Effector memory CD4-positive, alpha-beta T cell (primary cell): Measurements from ENCODE around the gene ITGA11.

ENCODE experiments used
- DNase-seq, 3 donors: peaks; one replicate each; pipeline ENCODE4 v3.0.0-alpha.2; 2020
- H3K27ac ChIP-seq: 2 replicates; pipeline ENCODE4 v1.7.0; 2013; ENCODE audit warnings: mild to moderate bottlenecking, low read length, moderate library complexity; ENCODE audit not compliant: insufficient read depth, poor library complexity, severe bottlenecking
- H3K27me3 ChIP-seq: replicated peaks from 2 replicates; pipeline ENCODE4 v1.7.0; 2013; ENCODE audit warnings: mild to moderate bottlenecking, low read length; ENCODE audit not compliant: insufficient read depth, control insufficient read depth, poor library complexity, severe bottlenecking
- H3K36me3 ChIP-seq: 2 replicates; pipeline ENCODE4 v1.7.0; 2013; ENCODE audit warnings: mild to moderate bottlenecking, low read length, moderate library complexity; ENCODE audit not compliant: control insufficient read depth, insufficient read depth
- H3K4me1 ChIP-seq: 2 replicates; pipeline ENCODE4 v1.7.0; 2013; ENCODE audit warnings: low read length, mild to moderate bottlenecking; ENCODE audit not compliant: control insufficient read depth, insufficient read depth, poor library complexity, severe bottlenecking
- H3K4me3 ChIP-seq: 2 replicates; pipeline ENCODE4 v1.7.0; 2013; ENCODE audit warnings: low read length, low read depth, mild to moderate bottlenecking; ENCODE audit not compliant: insufficient read depth, poor library complexity, severe bottlenecking
- H3K9me3 ChIP-seq: 2 replicates; pipeline ENCODE4 v1.7.0; 2013; ENCODE audit warnings: mild to moderate bottlenecking, low read length, moderate library complexity; ENCODE audit not compliant: control insufficient read depth

The ITGA11 gene

DNA sequence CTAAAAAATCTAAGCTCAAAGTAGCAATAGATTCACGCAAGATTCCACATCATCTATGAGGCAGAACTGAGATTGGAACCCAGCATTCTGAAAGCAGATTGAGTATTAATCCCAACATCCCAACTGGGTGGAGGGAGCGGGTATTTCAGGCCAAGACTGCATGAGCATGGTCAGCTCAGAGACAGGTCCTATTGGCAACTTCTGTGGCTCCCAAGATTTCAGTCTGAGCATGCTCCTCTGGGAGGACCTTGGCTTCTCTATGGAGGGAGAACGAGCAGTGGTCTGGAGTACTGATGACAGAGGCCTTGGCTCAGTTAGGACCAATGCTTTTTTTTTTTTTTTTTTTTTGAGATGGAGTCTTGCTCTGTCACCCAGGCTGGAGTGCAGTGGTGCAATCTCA, 4.0 kb upstream of the ITGA11 start:
- Histone ChIP-seq H3K4me1 (no peaks in the 10 kb centered on the region), H3K27me3 (peaks cover under 1% of the 10 kb centered on the region), H3K4me3 (no peak overlapping the region), H3K27ac (no peak overlapping the region), H3K9me3 (no peaks in the 10 kb centered on the region), H3K36me3 (no peaks in the 10 kb centered on the region)
- DNase-seq, result no peak

DNA sequence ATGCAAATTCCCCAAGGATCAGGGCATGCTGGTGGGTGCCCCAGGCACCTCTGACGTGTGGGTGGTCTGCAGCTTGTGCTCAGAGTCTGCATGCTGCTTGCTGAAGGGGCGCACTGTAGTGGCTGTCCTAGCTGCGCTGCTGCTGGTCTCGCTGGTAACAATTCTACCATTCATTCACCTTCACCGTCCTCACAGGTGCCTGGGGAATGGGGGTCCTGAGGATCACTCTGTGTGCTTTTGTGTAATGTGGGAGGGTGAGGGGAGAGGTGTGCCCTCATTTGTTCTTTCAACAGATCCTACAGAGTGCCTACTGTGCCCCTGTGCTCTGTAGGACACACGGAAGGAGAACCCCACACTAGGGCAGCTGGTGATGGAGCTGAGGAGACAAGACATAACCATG, 2.1 kb upstream of the ITGA11 start:
- no peak for DNase-seq
- peaks cover 7% of the 10 kb centered on the region for H3K27me3 ChIP-seq
- H3K27ac ChIP-seq, result no peak overlapping the region
- H3K36me3 ChIP-seq, result no peaks in the 10 kb centered on the region
- H3K4me1 ChIP-seq, result no peaks in the 10 kb centered on the region
- no peaks in the 10 kb centered on the region for H3K9me3 ChIP-seq
- H3K4me3 ChIP-seq, result no peak overlapping the region

DNA sequence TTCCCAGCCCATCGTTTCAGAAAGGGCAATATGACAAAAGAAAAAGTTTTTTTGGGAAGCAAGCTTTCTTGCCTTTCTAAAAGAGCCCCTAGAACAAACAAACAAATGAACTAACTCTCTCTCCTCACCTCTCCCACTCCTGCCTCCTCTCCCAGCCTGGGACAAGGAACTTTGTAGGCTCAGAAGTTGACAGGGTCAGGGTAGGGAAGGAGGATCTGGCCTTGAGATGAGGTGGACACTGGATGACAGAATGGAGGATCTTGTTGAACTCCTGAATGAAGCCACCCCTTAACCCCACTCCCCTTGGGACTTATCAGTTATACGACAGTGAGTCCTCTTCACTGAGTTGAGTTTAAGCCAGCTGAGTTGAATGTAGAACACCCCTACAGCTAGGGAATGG, 1.6 kb upstream of the ITGA11 start:
- DNase-seq, result no peak
- Histone ChIP-seq H3K36me3 (no peaks in the 10 kb centered on the region), H3K27ac (no peak overlapping the region), H3K9me3 (no peaks in the 10 kb centered on the region), H3K4me3 (no peak overlapping the region), H3K4me1 (no peaks in the 10 kb centered on the region), H3K27me3 (peaks cover 7% of the 10 kb centered on the region)

DNA sequence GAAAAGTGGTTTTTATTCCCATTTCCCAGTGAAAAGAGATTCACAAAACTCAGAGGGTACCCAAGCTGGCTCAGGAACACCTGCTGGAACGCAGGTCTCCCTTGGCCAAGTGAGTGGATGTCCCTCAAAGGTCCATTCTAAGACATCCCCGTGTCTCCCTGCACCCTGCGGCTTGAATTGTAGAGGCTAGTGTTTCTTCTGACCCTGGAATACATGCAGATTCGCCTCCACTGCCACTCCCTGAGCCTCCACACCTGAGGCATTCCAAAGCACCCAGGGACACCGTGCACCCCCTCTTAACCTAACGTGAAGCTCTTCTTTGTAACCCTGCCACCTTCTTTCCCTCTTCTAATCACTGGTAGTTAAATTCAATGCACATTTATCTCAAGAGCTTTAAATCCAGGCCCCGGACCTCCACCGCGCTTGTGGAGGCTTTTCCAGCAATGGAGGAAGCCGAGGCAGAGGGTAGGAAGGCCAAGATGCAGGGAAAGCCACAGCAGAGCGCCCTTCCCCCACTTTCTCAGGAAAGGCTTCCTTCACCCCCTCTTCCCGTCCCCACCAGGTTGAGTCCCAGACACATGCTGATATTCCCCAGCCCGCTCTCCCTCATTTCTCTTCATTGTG, 590 bp upstream of the ITGA11 start:
- Histone ChIP-seq H3K4me1 (no peaks in the 10 kb centered on the region), H3K27ac (no peak overlapping the region), H3K9me3 (no peaks in the 10 kb centered on the region), H3K27me3 (peaks cover 7% of the 10 kb centered on the region), H3K36me3 (no peaks in the 10 kb centered on the region), H3K4me3 (no peak overlapping the region)
- DNase-seq, result no peak

DNA sequence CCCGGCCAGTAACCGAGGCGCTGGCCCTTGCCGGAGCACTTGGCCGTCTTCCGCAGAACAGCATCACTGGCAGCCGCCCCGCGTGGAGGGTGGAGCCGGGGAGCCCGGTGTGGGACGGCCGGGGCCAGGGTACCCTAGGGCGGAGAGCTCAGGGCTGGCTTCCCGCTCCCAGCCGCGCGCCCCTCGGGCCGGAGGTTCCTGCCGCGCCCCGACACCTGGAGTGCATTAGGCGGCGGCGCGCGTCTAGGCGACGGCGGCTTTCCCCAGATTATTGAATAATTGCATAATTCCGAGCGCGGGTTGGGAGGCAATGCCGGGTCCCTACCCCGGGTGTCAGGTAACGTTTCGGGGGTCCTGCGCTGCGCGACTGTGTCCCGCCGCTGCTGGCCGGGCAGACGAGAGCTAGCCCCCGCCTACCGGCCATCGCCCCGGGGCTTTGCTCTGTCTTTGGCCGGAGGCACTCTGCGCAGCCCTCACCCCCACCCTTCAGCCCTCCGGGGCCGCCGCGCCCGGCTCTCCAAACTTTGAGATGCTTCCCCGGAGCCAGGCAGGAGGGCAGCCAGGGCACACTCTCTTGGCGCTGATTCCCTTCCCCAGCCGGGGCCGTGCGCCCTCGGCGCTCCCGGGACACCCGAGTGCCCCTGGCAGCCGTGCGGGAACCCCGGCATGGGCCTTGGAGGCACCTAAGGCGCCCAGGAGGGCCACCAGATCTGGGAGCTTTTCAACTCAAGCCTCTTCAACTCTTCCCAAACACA, 749 bp downstream of the ITGA11 start:
- H3K9me3 ChIP-seq, result no peaks in the 10 kb centered on the region
- DNase-seq, result no peak
- H3K4me1 ChIP-seq, result no peaks in the 10 kb centered on the region
- H3K27me3 ChIP-seq, result peaks cover 7% of the 10 kb centered on the region
- no peak overlapping the region for H3K4me3 ChIP-seq
- no peak overlapping the region for H3K27ac ChIP-seq
- H3K36me3 ChIP-seq, result no peaks in the 10 kb centered on the region

DNA sequence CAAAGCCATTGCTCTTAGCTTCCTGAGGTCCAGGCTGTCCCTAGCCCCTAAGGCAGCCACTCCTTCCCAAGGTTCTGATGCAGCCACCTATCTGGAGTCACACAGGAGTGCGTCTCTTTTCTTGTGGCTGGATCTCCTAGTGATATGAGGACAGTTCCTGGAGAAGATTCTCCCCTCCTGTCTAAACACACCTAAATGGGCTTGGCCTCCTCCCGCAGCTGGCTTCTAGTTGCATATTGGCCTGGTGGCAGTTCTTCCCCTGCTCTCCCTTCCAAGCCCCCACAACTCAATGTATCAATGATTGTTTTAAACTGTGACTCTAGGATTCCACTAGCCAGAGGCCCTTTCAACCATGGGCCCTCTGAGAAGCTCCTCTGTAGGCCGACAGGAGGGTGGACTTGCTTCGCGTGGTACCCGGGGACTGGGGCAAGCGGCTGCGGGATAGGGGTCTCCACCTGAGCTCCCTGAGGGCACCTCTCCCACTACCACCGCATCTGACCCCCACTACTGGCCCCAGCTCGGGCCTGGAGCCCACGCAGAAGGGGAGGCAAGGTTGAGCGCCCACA, 1.4 kb downstream of the ITGA11 start:
- Histone ChIP-seq H3K27ac (no peak overlapping the region), H3K9me3 (no peaks in the 10 kb centered on the region), H3K27me3 (peaks cover 7% of the 10 kb centered on the region)

DNA sequence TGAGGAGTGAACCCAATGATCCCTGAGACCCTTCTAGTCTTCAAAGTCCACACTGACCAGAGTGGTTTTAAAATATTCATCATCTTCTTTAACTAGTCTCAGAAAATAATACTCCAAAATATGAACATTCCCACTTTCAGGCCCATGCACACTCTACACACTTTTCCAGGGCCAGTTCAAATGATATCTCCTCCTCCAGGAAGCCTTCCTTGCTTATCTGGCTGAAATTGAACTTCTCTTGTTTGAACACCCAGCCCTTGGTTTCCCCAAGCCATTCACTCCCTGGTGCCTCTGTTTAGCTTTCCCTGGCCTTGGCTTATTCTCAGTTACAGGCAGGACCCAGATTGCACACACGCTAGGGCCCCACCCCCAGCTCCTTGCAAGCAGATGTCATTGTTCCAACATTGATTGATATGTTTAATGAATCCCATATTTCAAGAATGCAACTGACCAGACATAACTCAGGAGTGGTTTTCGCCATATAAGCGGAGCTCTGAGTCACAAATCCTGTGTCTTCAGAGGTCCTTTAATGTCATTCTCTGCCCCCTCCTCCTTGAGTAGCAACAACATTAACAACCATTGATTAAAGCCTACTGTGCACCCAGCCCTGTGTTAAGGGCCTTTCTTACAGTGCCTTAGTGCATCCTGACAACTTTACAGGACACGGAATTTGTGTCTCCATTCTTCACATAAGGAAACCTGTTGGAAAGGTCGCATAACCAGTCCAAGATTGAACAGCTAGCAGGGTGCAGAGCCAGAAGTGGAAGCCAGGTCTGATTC, 2.1 kb downstream of the ITGA11 start:
- DNase-seq, result no peak
- Histone ChIP-seq H3K27me3 (peaks cover 7% of the 10 kb centered on the region), H3K4me3 (no peak overlapping the region), H3K9me3 (no peaks in the 10 kb centered on the region), H3K27ac (no peak overlapping the region), H3K4me1 (no peaks in the 10 kb centered on the region), H3K36me3 (no peaks in the 10 kb centered on the region)

More for the DNA sequence above, 1.4 kb downstream of the ITGA11 start:
- no peak for DNase-seq
- H3K4me3 ChIP-seq, result no peak overlapping the region
- no peaks in the 10 kb centered on the region for H3K36me3 ChIP-seq
- H3K4me1 ChIP-seq, result no peaks in the 10 kb centered on the region

DNA sequence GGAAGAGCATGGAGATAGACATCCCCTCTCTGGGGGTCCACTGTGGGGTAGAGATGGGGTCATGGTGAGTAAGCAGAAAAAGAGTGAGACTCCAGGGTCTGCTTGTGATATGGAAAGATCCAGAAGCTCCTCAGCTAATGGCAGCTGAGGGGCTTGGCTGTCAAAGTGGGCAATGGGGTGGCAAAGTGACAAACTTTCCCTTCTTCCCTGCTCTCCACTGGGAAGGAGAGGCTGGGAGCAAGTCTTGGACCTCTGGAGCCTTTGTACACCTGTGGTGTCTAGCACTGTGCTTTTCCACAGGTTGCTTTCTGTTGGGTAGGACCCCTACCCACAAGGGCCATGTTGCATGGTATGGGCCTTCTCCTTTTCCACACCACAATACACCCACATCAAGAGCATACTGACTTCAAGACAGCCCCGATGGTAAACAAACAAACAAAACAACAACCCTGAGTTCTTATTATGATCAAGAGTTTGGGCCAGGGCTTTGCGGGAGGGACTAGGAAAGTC, 3.5 kb downstream of the ITGA11 start:
- no peak for DNase-seq

DNA sequence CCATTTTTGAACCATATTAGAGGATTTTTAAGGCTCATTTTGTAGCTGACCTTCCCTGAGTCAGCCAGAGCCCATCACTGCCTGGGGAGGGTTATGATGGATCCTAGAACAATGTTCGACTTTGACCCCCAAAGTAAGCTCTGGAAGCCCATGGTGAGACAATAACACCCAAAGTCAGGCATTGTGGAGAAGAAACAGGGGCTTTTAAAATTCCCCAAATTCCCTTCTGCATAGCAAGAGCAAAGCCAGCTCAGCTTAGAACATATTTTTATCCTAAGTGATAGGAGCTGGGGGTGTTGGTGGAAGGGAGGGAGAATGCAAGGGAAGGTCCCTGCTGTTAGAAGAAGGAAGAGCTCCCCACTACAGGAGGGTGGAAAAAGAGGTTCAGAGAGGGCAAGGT, 4.0 kb downstream of the ITGA11 start:
- Histone ChIP-seq H3K27ac (no peak overlapping the region), H3K4me3 (no peak overlapping the region), H3K4me1 (no peaks in the 10 kb centered on the region), H3K9me3 (no peaks in the 10 kb centered on the region), H3K27me3 (peaks cover 7% of the 10 kb centered on the region), H3K36me3 (no peaks in the 10 kb centered on the region)
- DNase-seq, result no peak

More for the DNA sequence above, 3.5 kb downstream of the ITGA11 start:
- H3K27me3 ChIP-seq, result peaks cover 7% of the 10 kb centered on the region
- no peak overlapping the region for H3K27ac ChIP-seq
- no peak overlapping the region for H3K4me3 ChIP-seq
- no peaks in the 10 kb centered on the region for H3K9me3 ChIP-seq
- H3K4me1 ChIP-seq, result no peaks in the 10 kb centered on the region
- no peaks in the 10 kb centered on the region for H3K36me3 ChIP-seq
